Measurements from ENCODE around the gene MDFI.

GRCh38 chr6:41648921-41649320 lies 10.7 kb downstream of the MDFI start:
- peak; percentile 55; the same call in 1 of the 2 replicates for TF ChIP-seq POLR2AphosphoS5 (IDR thresholded peaks at IDR 0.05; ENCODE audit: borderline replicate concordance, low read depth, low read length)
- TF ChIP-seq EZH2 (IDR thresholded peaks at IDR 0.05) = no peak
- TF ChIP-seq FOXP2 (optimal IDR thresholded peaks at IDR 0.05; ENCODE audit: control extremely low read depth, extremely low read length, insufficient read depth) = no peak
